Lower leg skin (tissue), 4 donors: ENCODE results near the gene ZC3H7A. TPM values are rescaled to one million over a fixed set of nuclear protein-coding genes. Genes with fewer than 3 reads are reported as not detected.
A peak's percentile ranks its signal among the peaks of the same experiment; 100 is the strongest.

Experiments
- DNase-seq, 2 donors: peaks; one replicate each; pipeline ENCODE4 v3.0.0-alpha.2; 2019; ENCODE audit warnings: low spot score in 2 of 2
- H3K4me3 ChIP-seq: fragments of 200-600 bp; sonication (generic); 2 replicates; pipeline ENCODE4 v1.5.1; 2017; ENCODE audit warnings: mild to moderate bottlenecking, low read depth; ENCODE audit not compliant: poor library complexity, severe bottlenecking
- CTCF ChIP-seq, 3 donors: fragments of 450-650 bp; IDR thresholded peaks; one replicate each; pipeline ENCODE4 v1.5.1; 2016; ENCODE audit warnings: antibody characterized with exemption in 3 of 3, mild to moderate bottlenecking in 3 of 3, moderate library complexity in 2 of 3
- POLR2A ChIP-seq, 2 donors: fragments of 450-650 bp; IDR thresholded peaks; one replicate each; pipeline ENCODE4 v1.6.1; 2016 to 2017; ENCODE audit warnings: antibody characterized with exemption in 2 of 2, mild to moderate bottlenecking in 1 of 2, moderate library complexity in 1 of 2
- WGBS, 2 donors: methylation state at CpG; one replicate each; pipeline ENCODE4 v1.1.5; 2018; 5-methylcytosine and 5-hydroxymethylcytosine counted together
- intact Hi-C: fragments of 100-400 bp; cut with DNase I; formaldehyde crosslinking; loops from one replicate; pipeline ENCODE4 v1.15.0; 2023; ENCODE audit warnings: low total_unique reads
- total RNA-seq, 4 donors: library from RNA; depleted of rRNA; stranded (reverse); fragments of >200 nt; gene quantifications; one replicate each; pipeline ENCODE4 v1.1.0, GENCODE V29; 2016

ZC3H7A gene
- total RNA-seq, 4 donors from 2014 or later = 22.0 to 46.6 (median 31.3) TPM

- intact Hi-C loops = no loop called here
- no peak overlapping the region for H3K4me3 ChIP-seq
- WGBS, 2 donors = 68 to 81% methylated on average over 3 of the region's 3 CpGs
- no peak for DNase-seq
- TF ChIP-seq POLR2A (IDR thresholded peaks at IDR 0.05) (no peak), CTCF (IDR thresholded peaks at IDR 0.05) (no peak)
These were observed 8.5 kb upstream of the ZC3H7A start for GRCh38 chr16:11805556-11805955.

- intact Hi-C loops = no loop called here
- no peak overlapping the region for H3K4me3 ChIP-seq
- TF ChIP-seq POLR2A (IDR thresholded peaks at IDR 0.05) (no peak), CTCF (IDR thresholded peaks at IDR 0.05) (no peak)
- DNase-seq = no peak
- WGBS, 2 donors = 61 to 79% methylated on average over 3 of the region's 3 CpGs
These were observed 4.5 kb upstream of the ZC3H7A start for GRCh38 chr16:11801481-11802021.

GRCh38 chr16:11800382-11800718, 3.3 kb upstream of the ZC3H7A start:
- TF ChIP-seq POLR2A (IDR thresholded peaks at IDR 0.05) (no peak), CTCF (IDR thresholded peaks at IDR 0.05) (no peak)
- DNase-seq = no peak
- 85 to 95% methylated on average over 3 of the region's 3 CpGs for WGBS, 2 donors
- H3K4me3 ChIP-seq = no peak overlapping the region
- intact Hi-C loops = no loop called here

- no peak overlapping the region for H3K4me3 ChIP-seq
- intact Hi-C loops = no loop called here
- TF ChIP-seq POLR2A (IDR thresholded peaks at IDR 0.05) (no peak), CTCF (IDR thresholded peaks at IDR 0.05) (no peak)
- 73 to 76% methylated on average over 14 of the region's 14 CpGs for WGBS, 2 donors
- no peak for DNase-seq
These were observed 2.7 kb upstream of the ZC3H7A start for GRCh38 chr16:11799509-11800381.

GRCh38 chr16:11799017-11799381, 1.9 kb upstream of the ZC3H7A start:
- intact Hi-C loops = no loop called here
- TF ChIP-seq CTCF (IDR thresholded peaks at IDR 0.05) = no peak
- TF ChIP-seq POLR2A (IDR thresholded peaks at IDR 0.05) = no peak
- 95 to 97% methylated on average over 10 of the region's 10 CpGs for WGBS, 2 donors
- DNase-seq = peak in 1 of 2 donors; percentile 77
- H3K4me3 ChIP-seq = no peak overlapping the region
